ENCODE measurements around the gene CIDEB.
"Not testable (repeated sequence)": the region's sequence is repeated elsewhere in the genome, so short reads cannot be mapped to it uniquely, and the experiment has no call there.

Gene CIDEB

DNA sequence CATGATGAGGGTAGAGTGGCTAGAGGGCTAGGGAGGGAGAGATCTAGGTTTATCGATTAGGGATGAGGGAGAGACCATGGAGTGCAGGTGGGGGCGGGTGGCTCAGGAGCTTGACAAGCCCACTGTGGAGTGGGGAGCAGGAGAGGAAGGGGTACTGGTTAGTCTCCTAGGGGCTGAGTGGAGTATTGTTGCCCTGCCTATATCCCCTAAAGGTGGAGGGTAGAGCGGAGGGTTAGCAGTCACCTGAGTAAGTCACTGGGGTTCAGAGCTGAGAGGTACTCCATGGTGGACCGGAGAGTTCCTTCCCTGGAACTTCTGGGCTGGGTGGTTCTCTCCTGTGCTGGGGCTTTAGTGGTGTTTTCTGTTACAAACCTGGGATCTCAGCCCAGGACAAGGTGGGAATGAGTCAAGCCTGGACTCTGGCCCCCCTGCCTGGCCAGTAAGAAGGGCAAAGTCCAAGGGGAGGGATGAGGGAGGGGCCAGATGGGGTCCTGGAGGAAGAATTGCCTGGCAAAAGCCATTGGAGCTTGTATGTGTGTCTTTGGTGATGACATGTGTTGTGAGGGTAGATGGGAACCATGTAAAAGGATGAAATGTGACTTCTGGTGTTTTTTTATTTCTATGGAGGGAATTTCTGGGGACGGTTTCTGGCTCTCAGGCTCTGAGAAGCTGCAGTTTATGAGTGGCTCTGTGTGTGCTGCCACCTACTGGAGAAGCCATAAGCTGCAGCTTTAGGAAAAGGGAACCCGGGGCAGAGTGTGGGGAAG, at the start of gene CIDEB:
CIDEB (minus strand) TSS at position 403 of the 767 bp plus-strand sequence; CDS start at position 284, 119 bp downstream.
- DNase-seq, result peak; percentile 10 to 26

DNA sequence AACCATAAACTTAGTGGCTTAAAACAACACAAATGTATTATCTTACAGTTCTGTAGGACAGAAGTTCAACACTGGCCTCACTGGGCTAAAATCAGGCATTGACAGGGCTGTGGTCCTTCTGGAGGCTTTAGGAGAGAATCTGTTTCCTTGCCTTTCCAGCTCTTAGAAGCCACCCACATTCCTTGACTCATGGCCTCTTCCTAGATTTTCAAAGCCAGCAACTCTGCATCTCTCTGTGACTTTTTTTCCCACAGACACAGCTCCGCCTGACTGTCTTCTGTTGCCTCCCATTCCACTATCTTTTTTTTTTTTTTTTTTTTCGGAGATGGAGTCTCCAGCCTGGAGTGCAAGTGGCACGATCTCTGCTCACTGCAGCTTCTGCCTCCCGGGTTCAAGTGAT, 48.4 kb upstream of the CIDEB start:
- DNase-seq, result no peak

DNA sequence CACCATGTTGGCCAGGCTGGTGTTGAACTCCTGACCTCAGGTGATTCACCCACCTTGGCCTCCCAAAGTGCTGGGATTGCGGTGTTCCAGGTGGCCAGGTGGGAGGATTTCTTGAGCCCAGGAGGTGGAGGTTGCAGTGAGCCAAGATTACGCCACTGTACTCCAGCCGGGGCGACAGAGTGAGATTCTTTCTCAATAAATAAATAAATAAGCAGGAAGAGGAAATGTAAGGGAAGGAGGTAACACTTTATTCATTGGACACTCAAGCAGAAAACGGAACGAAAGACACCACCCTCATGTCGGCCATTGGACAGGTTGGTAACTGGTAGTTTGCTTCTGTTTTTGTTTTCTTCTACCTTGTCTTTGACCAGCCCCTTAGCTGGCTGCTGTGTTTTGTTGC, 47.2 kb upstream of the CIDEB start:
- DNase-seq, result no peak

GRCh38 chr14:24354482-24354825, 46.7 kb upstream of the CIDEB start:
- DNase-seq, result not testable (repeated sequence)

DNA sequence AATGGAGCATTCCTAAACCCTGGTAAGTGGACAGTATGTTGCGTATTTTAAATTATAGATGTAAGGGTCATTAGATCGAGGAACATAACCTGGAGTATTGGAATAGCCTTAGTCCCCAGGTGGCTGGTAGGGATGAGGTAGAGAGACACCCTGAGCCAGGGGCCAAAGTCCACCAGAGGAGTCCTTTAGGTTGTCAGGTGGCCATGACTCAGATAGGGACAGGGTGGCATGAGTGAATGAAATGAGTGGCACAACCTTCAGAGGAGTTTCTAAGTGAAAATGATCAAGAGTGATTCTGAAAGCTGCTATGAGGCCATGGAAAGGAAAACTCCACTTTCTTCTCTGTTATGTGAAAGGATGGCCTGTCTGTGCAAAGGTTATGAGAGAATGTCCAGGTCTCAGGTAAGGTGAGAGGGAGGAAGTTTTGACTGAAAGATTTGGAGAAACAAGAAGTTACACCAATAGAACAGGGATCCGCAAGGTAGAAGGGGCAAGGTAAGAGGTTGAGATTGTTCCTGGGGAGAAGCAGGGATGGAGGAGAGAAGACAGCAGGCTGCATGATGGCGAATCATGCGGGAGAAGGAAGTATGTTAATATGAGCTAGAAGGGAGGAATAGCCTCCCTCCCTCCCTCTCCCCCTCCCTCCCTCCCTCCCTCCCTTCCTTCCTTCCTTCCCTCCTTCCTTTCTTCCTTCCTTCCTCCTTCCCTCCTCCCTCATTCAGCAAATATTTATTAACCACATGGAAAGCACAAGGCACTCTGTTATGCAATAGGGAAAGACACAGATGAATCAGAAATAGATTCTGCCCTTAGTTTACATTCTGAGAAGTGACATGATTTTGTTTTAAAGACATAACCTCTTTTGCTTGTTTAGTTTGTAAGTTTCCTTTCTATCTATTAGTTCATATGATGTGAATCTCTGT, 46.0 kb upstream of the CIDEB start:
- DNase-seq, result no peak

GRCh38 chr14:24351517-24351916, 43.7 kb upstream of the CIDEB start:
- no peak for DNase-seq

GRCh38 chr14:24349742-24350141, 42.0 kb upstream of the CIDEB start:
- no peak for DNase-seq

DNA sequence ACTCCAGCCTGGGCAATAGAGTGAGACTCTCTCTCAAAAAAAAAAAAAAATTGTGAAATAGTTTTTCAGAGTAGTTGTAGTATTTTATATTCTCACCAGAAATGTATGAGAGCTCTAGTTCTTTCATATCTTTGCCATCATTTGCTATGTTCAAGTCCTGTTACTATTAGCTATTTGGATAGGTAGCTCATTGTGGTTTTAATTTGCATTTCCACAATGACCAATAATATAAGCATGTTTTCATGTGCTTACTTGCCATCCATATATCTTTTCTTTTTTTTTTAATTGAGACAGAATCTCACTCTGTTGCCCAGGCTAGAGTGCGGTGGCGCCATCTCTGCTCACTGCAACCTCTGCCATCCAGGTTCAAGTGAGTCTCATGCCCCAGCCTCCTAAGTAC, 40.4 kb upstream of the CIDEB start:
- DNase-seq, result no peak

- no peak for DNase-seq
These were observed 39.4 kb upstream of the CIDEB start for GRCh38 chr14:24347134-24347533.

DNA sequence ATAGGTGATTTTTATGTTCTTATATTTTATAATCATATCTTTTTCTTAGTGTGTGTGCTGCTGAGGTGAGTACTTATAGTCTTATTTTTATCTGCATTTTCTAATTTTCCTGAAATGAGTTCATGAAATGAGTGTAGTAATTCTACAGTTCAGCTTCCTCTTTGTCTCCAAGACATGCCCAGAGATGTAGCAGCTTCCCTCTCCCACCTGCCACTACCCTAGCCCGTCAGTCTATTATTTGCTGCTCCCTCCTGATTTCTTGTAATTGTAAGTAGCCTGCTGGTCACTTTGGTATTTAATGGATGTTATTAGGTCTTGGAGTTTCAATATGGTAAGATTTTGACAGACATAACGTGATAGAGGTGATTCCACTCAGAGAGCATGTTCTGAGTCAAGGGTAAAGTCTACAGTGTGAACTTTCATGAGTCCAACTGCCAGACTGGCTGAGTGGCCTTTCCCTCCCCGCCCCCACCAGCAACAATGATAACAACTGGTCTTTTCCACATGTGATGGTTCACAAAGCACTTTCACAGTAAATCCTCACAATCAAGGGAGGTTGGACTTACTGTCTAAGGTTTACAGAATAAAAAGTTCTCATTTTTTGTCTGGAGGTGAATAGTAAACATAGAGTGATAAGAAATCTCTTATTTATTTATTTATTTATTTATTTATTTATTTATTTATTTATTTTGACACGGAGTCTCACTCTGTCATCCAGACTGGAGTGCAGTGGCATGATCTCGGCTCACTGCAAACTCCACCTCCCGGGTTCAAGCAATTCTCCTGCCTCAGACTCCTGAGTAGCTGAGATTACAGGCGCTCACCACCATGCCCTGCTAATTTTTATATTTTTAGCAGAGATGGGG, 36.3 kb upstream of the CIDEB start:
- no peak for DNase-seq

DNA sequence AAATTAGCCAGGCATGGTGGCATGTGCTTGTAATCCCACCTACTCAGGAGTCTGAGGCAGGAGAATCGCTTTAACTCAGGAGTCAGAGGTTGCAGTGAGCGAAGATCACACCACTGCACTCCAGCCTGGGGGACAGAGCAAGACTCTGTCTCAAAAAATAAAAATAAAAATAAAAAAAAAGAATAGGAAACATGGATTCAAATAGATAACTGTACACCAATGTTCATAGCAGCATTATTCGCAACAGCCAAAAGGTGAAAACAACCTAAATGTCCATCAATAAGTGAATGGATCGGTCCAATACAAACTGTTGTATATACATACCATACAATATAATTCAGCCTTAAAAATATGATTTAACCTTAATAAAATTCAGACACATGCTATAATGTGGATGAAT, 35.1 kb upstream of the CIDEB start:
- no peak for DNase-seq

DNA sequence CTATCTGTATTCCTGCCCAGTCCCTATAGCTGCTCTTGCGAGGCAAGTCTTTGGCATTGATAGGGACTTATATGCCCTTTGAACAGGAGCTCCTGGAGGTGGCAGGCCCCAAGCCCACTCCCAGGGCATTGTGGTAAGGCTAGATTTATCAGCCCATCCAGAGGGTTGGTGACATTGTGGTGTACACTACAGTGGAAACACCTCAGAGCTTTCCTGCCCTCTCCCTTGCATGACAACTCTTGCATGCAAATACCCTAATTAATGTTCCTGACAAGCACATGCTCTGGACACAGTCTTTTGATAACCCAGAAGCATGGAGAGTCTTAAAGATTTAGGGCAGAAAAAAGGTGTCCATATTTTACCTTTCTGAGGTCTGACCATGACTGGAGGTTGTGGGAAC, 32.8 kb upstream of the CIDEB start:
- no peak for DNase-seq

DNA sequence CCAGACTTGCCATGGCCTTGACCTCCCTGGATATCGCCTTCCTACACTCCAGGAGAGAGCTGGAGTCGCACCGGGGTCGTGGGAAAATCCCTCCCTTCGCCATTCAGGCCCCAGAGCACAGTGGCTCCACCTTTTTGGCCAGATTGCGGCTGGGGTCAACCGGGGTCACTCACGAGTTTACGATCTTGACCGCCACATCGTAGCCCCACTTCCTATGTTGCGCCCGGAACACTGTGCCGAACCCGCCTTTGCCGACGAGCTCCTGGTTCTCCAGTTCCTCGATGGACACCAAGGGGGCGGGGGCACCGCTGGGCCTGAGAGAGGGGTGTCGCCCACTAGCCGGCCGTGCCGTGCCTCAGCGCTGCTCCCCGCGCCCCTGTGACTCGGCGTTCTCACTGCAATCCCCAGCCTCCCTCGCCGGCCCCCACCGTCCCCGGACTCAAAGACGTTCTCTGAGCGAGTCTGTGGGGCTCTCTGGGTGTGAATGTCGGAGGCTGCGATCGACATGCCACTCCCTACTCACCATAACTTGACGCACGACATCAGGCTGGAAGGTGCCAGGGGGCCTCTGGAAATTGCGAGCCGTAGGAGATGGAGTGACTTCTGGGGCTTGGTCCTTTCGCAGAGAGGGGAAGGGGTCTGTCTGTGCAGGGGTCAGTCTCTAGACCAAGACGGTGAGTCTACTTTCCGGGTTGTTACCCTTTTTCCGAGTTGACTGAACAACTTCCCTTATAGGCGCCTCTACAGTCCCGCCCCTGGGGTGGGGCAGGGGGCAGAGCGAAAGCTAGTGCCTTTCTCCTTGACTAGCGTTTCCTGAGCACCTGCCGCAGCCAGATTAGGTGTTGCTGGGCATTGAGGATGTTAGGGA, 31.7 kb upstream of the CIDEB start, which contains the start of gene RIPK3:
RIPK3 (minus strand) TSS at position 708 of the 868 bp plus-strand sequence; CDS start at position 543, 165 bp downstream.
- no peak for DNase-seq

DNA sequence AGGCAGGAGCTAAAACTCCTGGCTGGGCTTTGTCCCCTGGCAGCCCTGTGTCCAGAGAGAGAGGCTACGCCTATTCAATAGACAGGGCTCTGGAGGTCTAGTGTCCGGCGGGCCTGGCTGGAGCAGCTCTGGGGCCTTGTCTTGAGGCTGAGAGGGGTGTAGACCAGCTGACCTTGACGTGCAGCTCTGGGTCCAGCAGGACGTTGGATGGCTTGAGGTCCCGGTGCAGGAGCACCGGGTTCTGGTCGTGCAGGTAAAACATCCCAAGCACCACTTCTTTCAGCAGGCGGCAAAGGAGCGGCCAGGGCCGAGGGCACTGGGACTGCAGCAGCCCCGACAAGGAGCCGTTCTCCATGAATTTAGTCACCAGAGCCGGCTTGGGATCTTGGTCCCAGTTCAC, 31.1 kb upstream of the CIDEB start:
- DNase-seq, result no peak

- no peak for DNase-seq
These were observed 30.0 kb upstream of the CIDEB start for GRCh38 chr14:24337824-24338175.

- DNase-seq, result no peak
These were observed 29.5 kb upstream of the CIDEB start for GRCh38 chr14:24337144-24337823.

DNA sequence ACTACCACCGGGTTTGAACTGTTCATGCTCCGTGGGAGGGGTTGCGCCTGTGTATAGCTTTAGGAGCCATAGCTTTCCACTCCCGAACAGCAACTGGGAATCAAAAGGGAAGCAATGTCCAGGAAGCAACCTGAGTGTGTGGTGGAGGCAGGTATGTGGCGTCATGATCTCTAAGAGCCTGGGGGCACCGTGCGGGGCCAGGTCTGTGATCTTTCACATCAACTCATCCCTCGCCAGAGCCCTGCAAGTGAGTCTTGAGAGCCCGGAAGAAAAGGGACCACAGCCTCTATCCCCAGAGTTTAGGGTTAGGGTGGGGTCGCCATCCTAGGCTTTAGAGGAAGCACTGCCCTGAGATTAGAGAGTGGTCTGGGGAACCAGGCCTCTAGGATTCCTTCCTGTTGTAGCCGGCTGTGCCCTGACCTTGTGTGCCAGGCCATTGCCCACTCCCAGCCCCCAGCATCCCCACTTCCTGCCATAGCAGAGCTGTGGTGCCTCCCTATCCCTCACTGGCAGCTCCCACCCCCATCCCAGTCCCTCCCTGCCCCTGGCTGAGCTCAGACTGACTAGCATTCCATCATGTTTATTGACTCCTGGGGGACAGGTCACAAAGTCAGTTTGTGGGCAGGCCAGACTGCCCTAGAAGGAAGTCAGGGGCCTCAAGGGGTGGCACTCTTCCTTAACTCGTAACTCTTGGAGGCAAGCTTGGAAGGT, 27.8 kb upstream of the CIDEB start:
- no peak for DNase-seq

DNA sequence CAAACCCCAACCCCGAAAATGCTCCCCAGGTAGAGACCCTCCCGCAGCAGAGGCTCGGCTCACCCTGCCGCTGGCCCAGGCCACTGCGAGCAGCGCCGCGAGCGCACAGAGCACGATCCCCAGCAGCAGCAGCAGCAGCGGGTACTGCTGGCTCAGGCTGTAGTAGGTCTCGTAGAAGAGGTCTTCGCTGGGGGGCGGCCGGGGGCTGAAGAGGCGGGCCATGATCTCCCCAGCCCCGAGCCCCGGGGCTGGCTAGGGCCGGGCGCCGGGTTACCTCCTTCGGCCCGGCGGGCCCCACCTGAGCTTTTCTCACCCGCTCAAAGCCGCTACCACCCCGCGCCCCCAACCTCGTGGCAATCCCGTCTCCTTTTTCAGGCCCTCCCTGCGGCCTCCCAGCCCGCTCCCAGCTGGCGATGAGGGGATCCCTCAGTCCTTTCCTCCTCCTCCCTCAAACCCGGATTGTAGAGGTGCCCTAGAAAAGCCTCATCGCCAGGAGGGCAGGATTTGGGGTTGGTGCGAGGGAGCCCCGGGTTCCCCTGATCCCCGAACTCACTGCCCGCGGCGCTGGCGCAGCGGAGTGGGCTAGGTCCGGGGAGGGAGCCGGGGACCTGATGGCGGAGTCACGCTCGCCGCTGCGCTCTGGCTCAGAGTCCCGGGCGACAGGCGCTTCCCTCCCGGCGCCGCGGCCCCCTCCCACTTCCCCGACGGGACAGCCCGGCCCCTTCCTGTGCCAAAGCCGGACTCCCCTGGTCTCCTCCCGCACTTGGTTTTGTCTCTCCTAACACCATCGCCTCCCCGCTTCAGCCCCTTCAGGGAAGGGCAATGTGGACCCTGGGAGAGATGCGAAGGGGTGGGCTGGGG, 26.9 kb upstream of the CIDEB start, which contains the start of gene ADCY4:
ADCY4 (minus strand) TSS at position 641 of the 861 bp plus-strand sequence; CDS start at position 222, 419 bp downstream.
- DNase-seq, result no peak

DNA sequence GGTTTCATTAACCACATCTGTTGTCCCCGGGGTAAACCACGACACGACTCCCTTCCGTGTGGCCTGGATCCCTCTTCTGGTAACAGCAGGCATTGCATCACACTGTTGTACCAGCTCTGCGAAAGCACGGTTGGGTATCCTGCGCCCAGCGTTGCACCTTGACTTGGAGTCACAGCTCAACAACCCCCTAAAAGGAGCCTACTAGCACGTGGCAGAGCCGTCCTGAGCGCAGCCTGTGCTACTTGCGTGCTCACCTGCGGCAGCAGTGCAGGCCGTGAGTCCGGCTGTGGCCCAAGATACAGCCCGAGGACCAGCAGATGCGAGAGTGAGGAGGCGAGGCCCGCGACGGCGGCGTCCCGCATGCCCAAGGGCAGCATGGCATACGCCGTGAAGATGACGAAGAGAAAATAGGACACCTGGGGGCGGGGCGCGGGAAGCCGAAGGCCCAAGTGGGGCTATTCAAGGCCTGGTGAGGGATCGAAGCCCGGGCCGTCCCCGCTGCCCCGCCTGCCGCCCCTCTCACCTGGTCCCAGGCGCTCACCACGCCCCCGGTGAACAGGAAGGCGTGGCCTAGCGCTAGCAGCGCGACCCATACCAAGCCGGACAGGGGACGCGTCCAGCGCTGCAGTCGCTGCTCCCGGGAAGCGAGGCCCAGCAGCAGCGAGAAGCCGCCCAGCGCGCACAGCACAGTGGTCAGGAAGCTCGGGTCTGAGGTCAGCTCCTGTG, 24.7 kb upstream of the CIDEB start:
- peak; percentile 26 to 41 for DNase-seq

Data from NCI-H187 (cell line).